HepG2 (cell line): Measurements from ENCODE around the gene MIF. TPM values are rescaled to one million over a fixed set of nuclear protein-coding genes. Genes with fewer than 3 reads are reported as not detected.

Experiments used
- HNRNPLL ChIP-seq: fragments of 200-400 bp; formaldehyde crosslinking; IDR thresholded peaks from 2 replicates; pipeline ENCODE4 v1.6.1; 2017; ENCODE audit warnings: mild to moderate bottlenecking, low read depth, low read length; ENCODE audit not compliant: poor library complexity, severe bottlenecking
- KLF12 ChIP-seq: sonication (generic); formaldehyde crosslinking; IDR thresholded peaks from 2 replicates; pipeline ENCODE4 v1.4.0; 2020; ENCODE audit warnings: missing genetic modification reagents, borderline replicate concordance
- NCOA2 ChIP-seq: sonication (generic); formaldehyde crosslinking; IDR thresholded peaks from 2 replicates; pipeline ENCODE4 v1.8.0; 2022; ENCODE audit warnings: inconsistent platforms
- NR2F6 ChIP-seq, 2 experiments: IDR thresholded peaks; 2 replicates each; pipeline ENCODE4 v1.6.1; 2016; ENCODE audit warnings: antibody characterized with exemption in 1 of 2, mild to moderate bottlenecking in 1 of 2
- TARDBP ChIP-seq: sonication (generic); formaldehyde crosslinking; IDR thresholded peaks from 2 replicates; pipeline ENCODE4 v1.8.0; 2022; ENCODE audit warnings: mild to moderate bottlenecking, missing genetic modification reagents
- TFDP2 ChIP-seq: sonication (generic); formaldehyde crosslinking; IDR thresholded peaks from 2 replicates; pipeline ENCODE4 v1.4.0; 2020; ENCODE audit warnings: missing genetic modification reagents
- TIGD3 ChIP-seq: sonication (generic); formaldehyde crosslinking; IDR thresholded peaks from 2 replicates; pipeline ENCODE4 v1.5.1; 2020; ENCODE audit warnings: mild to moderate bottlenecking, missing genetic modification reagents, borderline replicate concordance
- U2AF1 ChIP-seq: fragments of 200-400 bp; formaldehyde crosslinking; optimal IDR thresholded peaks from 2 replicates; pipeline ENCODE3; 2017; ENCODE audit warnings: mild to moderate bottlenecking, low read depth, low read length
- ZNF646 ChIP-seq: sonication (generic); formaldehyde crosslinking; IDR thresholded peaks from 2 replicates; pipeline ENCODE4 v1.9.0; 2021; ENCODE audit warnings: mild to moderate bottlenecking, missing genetic modification reagents
- polyA plus RNA-seq, 8 experiments: library from polyadenylated mRNA; depleted of rRNA in 3 of 8; stranded (reverse) in 7 of 8; unstranded in 1 of 8; fragments of >200 nt; fragmentation: Illumina TruSeq in 4 of 8; extraction: Trizol in 4 of 8; gene quantifications; 2 replicates each; pipeline versions ENCODE4 v1.2.1 to v1.2.3, GENCODE V29; 2011 to 2016; ENCODE audit warnings: low read depth in 4 of 8, missing spikeins in 1 of 8, mixed read lengths in 1 of 8; ENCODE audit not compliant: insufficient read depth in 1 of 8
- total RNA-seq, 5 experiments: library from RNA; depleted of rRNA; stranded (reverse); fragments of >200 nt; fragmentation: Illumina TruSeq; extraction: Trizol; gene quantifications; 2 replicates each; pipeline ENCODE4 v1.2.3, GENCODE V29; 2016; ENCODE audit warnings: low read depth in 1 of 5
- TF ChIP-seq, protein P1 (sequence below): sonication (generic); formaldehyde crosslinking; IDR thresholded peaks from 2 replicates; pipeline ENCODE4 v1.5.1; 2020; ENCODE audit warnings: mild to moderate bottlenecking, missing genetic modification reagents, moderate library complexity
- TF ChIP-seq, protein P2 (sequence below): sonication (generic); formaldehyde crosslinking; IDR thresholded peaks from 2 replicates; pipeline ENCODE4 v1.4.0; 2020; ENCODE audit warnings: mild to moderate bottlenecking, missing genetic modification reagents

MIF gene
- total and polyA plus RNA-seq, 2 of the 13 experiments (the other 11 are each of a cell fraction or from before 2014, with no cell fraction given): 634 to 675 TPM

DNA sequence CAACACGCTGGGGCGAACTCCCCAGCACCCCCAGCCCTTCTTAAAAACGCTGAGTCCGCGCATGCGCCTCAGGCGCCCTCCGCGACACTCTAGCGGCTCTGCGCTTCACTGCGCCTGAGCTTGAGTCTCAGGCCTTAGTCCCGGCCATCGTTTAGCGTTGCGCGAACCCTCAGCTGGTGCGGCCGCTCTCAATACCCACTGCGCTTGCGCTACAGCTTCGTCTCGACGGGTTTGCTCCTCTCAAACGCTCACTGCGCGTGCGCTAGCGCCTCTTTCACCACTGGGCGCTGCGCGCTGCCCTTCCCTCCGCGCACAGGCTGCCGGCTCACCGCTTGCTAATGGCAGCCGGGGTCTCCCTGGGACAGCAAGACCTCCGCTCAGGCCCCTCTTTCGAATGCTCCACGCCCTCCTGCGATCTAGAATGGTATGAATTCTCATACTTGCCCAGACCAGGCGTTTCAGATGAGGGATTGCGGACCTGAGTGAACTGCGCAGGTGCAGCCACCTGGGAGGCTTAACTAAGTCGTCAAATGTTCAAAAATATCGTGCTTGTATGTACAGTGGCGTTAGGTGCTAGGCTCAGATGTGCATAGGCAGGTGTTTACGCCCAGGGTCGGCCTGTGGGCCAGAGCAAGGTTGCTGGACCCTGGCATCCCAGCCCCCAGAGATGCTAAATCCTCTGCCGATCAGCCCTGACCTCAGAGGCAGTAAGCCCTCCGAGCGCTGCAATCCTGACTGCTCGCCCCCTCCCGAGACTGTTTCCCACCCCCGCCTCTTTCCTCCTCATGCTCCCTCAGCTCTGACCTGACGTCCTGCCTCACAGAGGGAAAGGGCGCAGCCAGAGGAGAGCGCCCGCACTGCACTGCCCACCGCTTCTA lies 36.3 kb upstream of the MIF start, which contains the start of gene SLC2A11 (continued):
- TF ChIP-seq, protein P1, sequence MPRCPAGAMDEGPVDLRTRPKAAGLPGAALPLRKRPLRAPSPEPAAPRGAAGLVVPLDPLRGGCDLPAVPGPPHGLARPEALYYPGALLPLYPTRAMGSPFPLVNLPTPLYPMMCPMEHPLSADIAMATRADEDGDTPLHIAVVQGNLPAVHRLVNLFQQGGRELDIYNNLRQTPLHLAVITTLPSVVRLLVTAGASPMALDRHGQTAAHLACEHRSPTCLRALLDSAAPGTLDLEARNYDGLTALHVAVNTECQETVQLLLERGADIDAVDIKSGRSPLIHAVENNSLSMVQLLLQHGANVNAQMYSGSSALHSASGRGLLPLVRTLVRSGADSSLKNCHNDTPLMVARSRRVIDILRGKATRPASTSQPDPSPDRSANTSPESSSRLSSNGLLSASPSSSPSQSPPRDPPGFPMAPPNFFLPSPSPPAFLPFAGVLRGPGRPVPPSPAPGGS (CRISPR knock-in tag): peak; percentile 73; the same call in 1 of the 2 replicates
- TF ChIP-seq KLF12 (CRISPR knock-in tag) (0 out of 2 replicates have a peak, but pooled peaks have one; percentile 26), U2AF1 (no peak), TIGD3 (no peak), TFDP2 (CRISPR knock-in tag) (peak; percentile 37; the same call in 1 of the 2 replicates), NR2F6 (IDR thresholded peaks at IDR 0.05) (no peak), NR2F6 (CRISPR knock-in tag; IDR thresholded peaks at IDR 0.05) (no peak), ZNF646 (CRISPR knock-in tag) (peak; percentile 11; the same call in 1 of the 2 replicates), HNRNPLL (peak; percentile 94), NCOA2 (peak; percentile 47; the same call in 1 of the 2 replicates), TARDBP (peak; percentile 11; the same call in 1 of the 2 replicates)
- TF ChIP-seq, protein P2, sequence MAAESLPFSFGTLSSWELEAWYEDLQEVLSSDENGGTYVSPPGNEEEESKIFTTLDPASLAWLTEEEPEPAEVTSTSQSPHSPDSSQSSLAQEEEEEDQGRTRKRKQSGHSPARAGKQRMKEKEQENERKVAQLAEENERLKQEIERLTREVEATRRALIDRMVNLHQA: no peak
